IPS-20b (cell line): ENCODE measurements around the gene METRN.

Experiments used
- H3K27ac ChIP-seq: one replicate; pipeline ENCODE4 v1.5.1; 2013; ENCODE audit warnings: low read length
- H3K27me3 ChIP-seq: 2 replicates; pipeline ENCODE4 v1.6.1; 2013; ENCODE audit warnings: mild to moderate bottlenecking, low read length, inconsistent platforms; ENCODE audit not compliant: insufficient read depth
- H3K36me3 ChIP-seq: 2 replicates; pipeline ENCODE4 v1.6.1; 2013; ENCODE audit warnings: low read depth, mild to moderate bottlenecking, inconsistent platforms, low read length, moderate library complexity; ENCODE audit not compliant: insufficient read depth
- H3K4me1 ChIP-seq: 2 replicates; pipeline ENCODE4 v1.6.1; 2013; ENCODE audit warnings: mild to moderate bottlenecking, control low read depth, inconsistent platforms, low read length, moderate library complexity; ENCODE audit not compliant: insufficient read depth
- H3K4me3 ChIP-seq: 2 replicates; pipeline ENCODE4 v1.5.1; 2013; ENCODE audit warnings: mild to moderate bottlenecking, low read length, inconsistent platforms
- H3K9ac ChIP-seq: 2 replicates; pipeline ENCODE4 v1.6.1; 2013; ENCODE audit warnings: low read depth, mild to moderate bottlenecking, inconsistent platforms, low read length, moderate library complexity
- H3K9me3 ChIP-seq: 2 replicates; pipeline ENCODE4 v1.6.1; 2013; ENCODE audit warnings: mild to moderate bottlenecking, low read depth, low read length, inconsistent platforms; ENCODE audit not compliant: insufficient read depth

The METRN gene

GRCh38 chr16:695355-696089, 19.4 kb upstream of the METRN start:
- H3K9me3 ChIP-seq = no peaks in the 10 kb centered on the region
- H3K9ac ChIP-seq = no peak overlapping the region
- H3K36me3 ChIP-seq = no peaks in the 10 kb centered on the region
- H3K4me3 ChIP-seq = peak overlapping the region; percentile 79
- H3K27ac ChIP-seq = no peak overlapping the region
- H3K27me3 ChIP-seq = peaks cover 97% of the 10 kb centered on the region
- no peaks in the 10 kb centered on the region for H3K4me1 ChIP-seq

GRCh38 chr16:698911-699671, 15.8 kb upstream of the METRN start:
- H3K27me3 ChIP-seq = peaks cover 97% of the 10 kb centered on the region
- no peak overlapping the region for H3K9ac ChIP-seq
- H3K27ac ChIP-seq = no peak overlapping the region
- H3K4me3 ChIP-seq = no peak overlapping the region
- H3K4me1 ChIP-seq = no peaks in the 10 kb centered on the region
- H3K36me3 ChIP-seq = no peaks in the 10 kb centered on the region
- no peaks in the 10 kb centered on the region for H3K9me3 ChIP-seq

- no peak overlapping the region; the same call in 1 of the 2 replicates for H3K4me3 ChIP-seq
- peaks cover 91% of the 10 kb centered on the region for H3K27me3 ChIP-seq
- H3K4me1 ChIP-seq = no peaks in the 10 kb centered on the region
Observed at GRCh38 chr16:700684-701584, 14.0 kb upstream of the METRN start.

GRCh38 chr16:702341-702740, 12.6 kb upstream of the METRN start:
- no peak overlapping the region for H3K9ac ChIP-seq
- H3K27me3 ChIP-seq = peaks cover 93% of the 10 kb centered on the region
- no peak overlapping the region for H3K4me3 ChIP-seq
- no peaks in the 10 kb centered on the region for H3K4me1 ChIP-seq
- H3K27ac ChIP-seq = no peak overlapping the region
- no peaks in the 10 kb centered on the region for H3K9me3 ChIP-seq
- no peaks in the 10 kb centered on the region for H3K36me3 ChIP-seq

More at GRCh38 chr16:700684-701584, 14.0 kb upstream of the METRN start:
- H3K9me3 ChIP-seq = no peaks in the 10 kb centered on the region
- H3K9ac ChIP-seq = no peak overlapping the region
- no peak overlapping the region for H3K27ac ChIP-seq
- no peaks in the 10 kb centered on the region for H3K36me3 ChIP-seq

- H3K4me1 ChIP-seq = no peaks in the 10 kb centered on the region
- no peak overlapping the region for H3K9ac ChIP-seq
- H3K9me3 ChIP-seq = no peaks in the 10 kb centered on the region
- no peaks in the 10 kb centered on the region for H3K36me3 ChIP-seq
- H3K4me3 ChIP-seq = no peak overlapping the region
- H3K27me3 ChIP-seq = peaks cover 93% of the 10 kb centered on the region
- H3K27ac ChIP-seq = no peak overlapping the region
Observed at GRCh38 chr16:703406-703805, 11.5 kb upstream of the METRN start.

GRCh38 chr16:704047-704446, 10.9 kb upstream of the METRN start:
- no peak overlapping the region for H3K27ac ChIP-seq
- H3K36me3 ChIP-seq = no peaks in the 10 kb centered on the region
- H3K4me1 ChIP-seq = no peaks in the 10 kb centered on the region
- no peak overlapping the region for H3K9ac ChIP-seq
- peaks cover 93% of the 10 kb centered on the region for H3K27me3 ChIP-seq
- no peak overlapping the region for H3K4me3 ChIP-seq
- no peaks in the 10 kb centered on the region for H3K9me3 ChIP-seq

GRCh38 chr16:704552-705380, 10.2 kb upstream of the METRN start:
- Histone ChIP-seq H3K27me3 (peaks cover 93% of the 10 kb centered on the region), H3K27ac (no peak overlapping the region), H3K9ac (no peak overlapping the region), H3K36me3 (no peaks in the 10 kb centered on the region), H3K4me1 (no peaks in the 10 kb centered on the region), H3K4me3 (no peak overlapping the region), H3K9me3 (no peaks in the 10 kb centered on the region)

GRCh38 chr16:705431-706188, 9.3 kb upstream of the METRN start, which contains the start of gene FBXL16:
Gene FBXL16, minus strand, starts transcription at chr16:705801. Its CDS starts 8,396 bp downstream, at chr16:697405.
- H3K27me3 ChIP-seq = peaks cover 93% of the 10 kb centered on the region
- H3K9me3 ChIP-seq = no peaks in the 10 kb centered on the region
- no peaks in the 10 kb centered on the region for H3K4me1 ChIP-seq
- no peak within 1 kb of the TSS for H3K27ac ChIP-seq
- no peak within 1 kb of the TSS for H3K9ac ChIP-seq
- H3K4me3 ChIP-seq = peak within 1 kb of the TSS; percentile 54
- no peaks in the 10 kb centered on the region for H3K36me3 ChIP-seq

GRCh38 chr16:706189-707061, 8.5 kb upstream of the METRN start:
- H3K4me3 ChIP-seq = peak overlapping the region; percentile 54

GRCh38 chr16:707062-707538, 7.8 kb upstream of the METRN start:
- no peaks in the 10 kb centered on the region for H3K36me3 ChIP-seq
- H3K9me3 ChIP-seq = no peaks in the 10 kb centered on the region
- no peaks in the 10 kb centered on the region for H3K4me1 ChIP-seq
- no peak overlapping the region for H3K9ac ChIP-seq
- peaks cover 82% of the 10 kb centered on the region for H3K27me3 ChIP-seq
- H3K4me3 ChIP-seq = no peak overlapping the region
- no peak overlapping the region for H3K27ac ChIP-seq

More at GRCh38 chr16:706189-707061, 8.5 kb upstream of the METRN start:
- no peaks in the 10 kb centered on the region for H3K9me3 ChIP-seq
- peaks cover 87% of the 10 kb centered on the region for H3K27me3 ChIP-seq
- no peak overlapping the region for H3K9ac ChIP-seq
- no peak overlapping the region for H3K27ac ChIP-seq
- H3K36me3 ChIP-seq = no peaks in the 10 kb centered on the region
- no peaks in the 10 kb centered on the region for H3K4me1 ChIP-seq
